Measurements from ENCODE around the gene MRGPRG.

GRCh38 chr11:3189886-3190583 is 28.6 kb downstream of the MRGPRG start:
- TF ChIP-seq, protein P1, sequence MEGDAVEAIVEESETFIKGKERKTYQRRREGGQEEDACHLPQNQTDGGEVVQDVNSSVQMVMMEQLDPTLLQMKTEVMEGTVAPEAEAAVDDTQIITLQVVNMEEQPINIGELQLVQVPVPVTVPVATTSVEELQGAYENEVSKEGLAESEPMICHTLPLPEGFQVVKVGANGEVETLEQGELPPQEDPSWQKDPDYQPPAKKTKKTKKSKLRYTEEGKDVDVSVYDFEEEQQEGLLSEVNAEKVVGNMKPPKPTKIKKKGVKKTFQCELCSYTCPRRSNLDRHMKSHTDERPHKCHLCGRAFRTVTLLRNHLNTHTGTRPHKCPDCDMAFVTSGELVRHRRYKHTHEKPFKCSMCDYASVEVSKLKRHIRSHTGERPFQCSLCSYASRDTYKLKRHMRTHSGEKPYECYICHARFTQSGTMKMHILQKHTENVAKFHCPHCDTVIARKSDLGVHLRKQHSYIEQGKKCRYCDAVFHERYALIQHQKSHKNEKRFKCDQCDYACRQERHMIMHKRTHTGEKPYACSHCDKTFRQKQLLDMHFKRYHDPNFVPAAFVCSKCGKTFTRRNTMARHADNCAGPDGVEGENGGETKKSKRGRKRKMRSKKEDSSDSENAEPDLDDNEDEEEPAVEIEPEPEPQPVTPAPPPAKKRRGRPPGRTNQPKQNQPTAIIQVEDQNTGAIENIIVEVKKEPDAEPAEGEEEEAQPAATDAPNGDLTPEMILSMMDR (IDR thresholded peaks at IDR 0.05; ENCODE audit: poor library complexity) = no peak
- TF ChIP-seq EZH2 (IDR thresholded peaks at IDR 0.05; ENCODE audit: borderline replicate concordance) (no peak), EZH2phosphoT487 (IDR thresholded peaks at IDR 0.05; ENCODE audit: low read depth, severe bottlenecking, unreplicated experiment) (no peak)

All from hepatocyte (in vitro differentiated cells).